HG03139 (cell line): ENCODE results near the gene ZNG1A.
"Not testable (repeated sequence)": the region's sequence is repeated elsewhere in the genome, so short reads cannot be mapped to it uniquely, and the experiment has no call there.

Experiments
- ATAC-seq: cut with Tn5 transposase; IDR thresholded peaks from one replicate; pipeline ENCODE4 v1.9.1; 2021; ENCODE audit not compliant: unreplicated experiment

The ZNG1A gene

DNA sequence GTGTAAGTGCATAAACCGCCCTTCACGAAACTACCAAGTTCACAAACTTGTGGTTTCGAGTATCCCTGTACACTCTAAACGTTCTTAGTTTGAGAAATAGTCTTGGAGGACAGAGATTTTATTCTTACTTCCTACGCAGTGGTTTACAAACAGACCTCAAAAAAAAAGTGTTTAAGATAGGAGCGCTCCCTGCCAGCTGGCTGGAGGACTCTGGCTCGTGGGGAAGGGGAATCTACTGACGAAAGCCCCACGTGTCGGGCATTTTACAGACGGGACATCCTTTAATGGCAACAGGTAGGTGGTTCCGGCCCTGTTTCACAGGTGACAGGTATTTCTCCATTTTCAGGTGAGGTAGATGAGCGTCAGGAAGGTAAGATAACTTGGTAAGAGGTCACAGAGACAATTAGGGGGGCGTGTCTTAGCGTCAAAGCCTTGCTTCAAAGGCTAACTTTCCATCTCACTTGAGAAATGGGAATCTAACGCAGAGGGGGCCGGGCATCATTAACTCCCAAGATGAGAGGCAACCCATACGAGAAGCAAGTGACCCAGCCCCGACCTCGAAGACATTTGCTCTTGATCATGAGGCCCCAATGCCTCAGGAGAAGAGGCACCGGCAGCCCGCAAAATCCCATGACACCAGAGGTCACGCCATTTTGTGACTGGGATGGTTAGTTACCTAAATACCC, 573 bp downstream of the ZNG1A start:
- not testable (repeated sequence) for ATAC-seq

- not testable (repeated sequence) for ATAC-seq
Observed at GRCh38 chr9:169757-170156, 9.1 kb downstream of the ZNG1A start.

GRCh38 chr9:159871-160270, 19.0 kb downstream of the ZNG1A start:
- ATAC-seq = not testable (repeated sequence)

GRCh38 chr9:151173-151572, 27.7 kb downstream of the ZNG1A start:
- not testable (repeated sequence) for ATAC-seq

- not testable (repeated sequence) for ATAC-seq
Observed at GRCh38 chr9:139880-140279, 39.0 kb downstream of the ZNG1A start.

DNA sequence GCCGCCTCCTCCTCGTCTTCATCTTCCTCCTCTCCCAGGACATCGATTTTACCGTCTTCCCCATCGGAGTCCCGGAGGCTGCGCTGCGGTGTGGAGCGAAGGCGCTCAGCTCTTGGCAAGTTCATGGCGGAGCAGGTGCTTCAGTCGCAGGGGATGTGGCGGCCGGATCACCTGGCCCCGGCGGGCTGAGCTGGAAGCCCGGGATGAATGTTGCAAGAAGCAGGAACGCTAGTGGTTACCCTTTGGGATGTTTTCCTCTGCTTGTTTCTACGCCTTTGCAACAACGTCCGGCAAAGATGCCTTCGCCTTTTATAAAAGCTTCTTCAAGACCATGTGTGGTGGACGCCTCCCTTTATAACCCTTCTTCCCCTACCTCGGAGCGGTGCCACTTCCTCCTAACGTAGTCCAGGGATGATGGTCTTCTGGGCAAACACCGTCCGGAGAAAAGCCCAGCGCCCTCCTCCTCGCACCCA, 60.8 kb downstream of the ZNG1A start, which contains the start of gene FOXD4:
Gene FOXD4, minus strand, starts transcription at position 423 of the 473 bp plus-strand sequence. Its CDS starts 298 bp downstream, at position 125.
- not testable (repeated sequence) for ATAC-seq

- ATAC-seq = not testable (repeated sequence)
Observed at GRCh38 chr9:117144-117994, 61.5 kb downstream of the ZNG1A start.

DNA sequence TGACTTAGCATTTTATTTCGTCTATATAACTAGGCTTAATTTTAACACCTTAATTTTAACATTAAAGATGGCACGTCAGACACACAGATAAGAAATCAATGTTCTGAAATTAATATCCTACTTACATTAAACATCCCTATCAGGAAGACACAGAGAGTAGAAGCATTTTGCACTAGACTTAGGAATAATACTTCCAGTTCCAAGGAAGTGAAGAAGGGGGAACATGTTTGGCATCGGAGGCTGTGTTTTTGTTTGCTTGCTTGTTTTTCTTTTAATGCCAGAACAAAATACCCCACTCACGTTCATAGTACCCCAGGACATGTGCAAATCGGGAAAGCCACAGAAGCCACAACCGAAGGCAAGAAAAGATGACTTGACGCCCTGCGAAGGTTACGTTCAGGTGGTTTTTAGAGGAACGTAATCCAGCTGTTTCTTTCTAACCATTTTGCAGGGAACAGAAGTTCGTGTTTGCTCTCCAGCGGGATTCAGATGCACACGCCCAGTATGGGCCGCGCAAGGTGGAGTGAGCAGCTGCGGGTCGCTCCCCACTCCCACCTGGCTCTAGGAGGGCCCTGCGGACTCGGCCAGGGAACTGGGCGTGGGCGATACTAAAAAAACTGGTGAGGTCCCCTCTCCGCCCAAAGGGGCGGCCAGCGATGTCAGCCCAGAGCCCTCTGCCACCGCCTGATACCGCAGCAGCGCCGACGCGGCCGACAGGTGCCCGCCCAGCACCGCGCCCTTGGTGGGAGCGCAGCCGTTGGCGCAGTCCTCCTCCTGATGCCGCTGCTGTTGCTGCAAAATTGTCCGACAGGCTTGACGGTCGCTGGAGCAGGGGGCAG, 62.4 kb downstream of the ZNG1A start:
- not testable (repeated sequence) for ATAC-seq

GRCh38 chr9:115118-115451, 63.8 kb downstream of the ZNG1A start:
- not testable (repeated sequence) for ATAC-seq

DNA sequence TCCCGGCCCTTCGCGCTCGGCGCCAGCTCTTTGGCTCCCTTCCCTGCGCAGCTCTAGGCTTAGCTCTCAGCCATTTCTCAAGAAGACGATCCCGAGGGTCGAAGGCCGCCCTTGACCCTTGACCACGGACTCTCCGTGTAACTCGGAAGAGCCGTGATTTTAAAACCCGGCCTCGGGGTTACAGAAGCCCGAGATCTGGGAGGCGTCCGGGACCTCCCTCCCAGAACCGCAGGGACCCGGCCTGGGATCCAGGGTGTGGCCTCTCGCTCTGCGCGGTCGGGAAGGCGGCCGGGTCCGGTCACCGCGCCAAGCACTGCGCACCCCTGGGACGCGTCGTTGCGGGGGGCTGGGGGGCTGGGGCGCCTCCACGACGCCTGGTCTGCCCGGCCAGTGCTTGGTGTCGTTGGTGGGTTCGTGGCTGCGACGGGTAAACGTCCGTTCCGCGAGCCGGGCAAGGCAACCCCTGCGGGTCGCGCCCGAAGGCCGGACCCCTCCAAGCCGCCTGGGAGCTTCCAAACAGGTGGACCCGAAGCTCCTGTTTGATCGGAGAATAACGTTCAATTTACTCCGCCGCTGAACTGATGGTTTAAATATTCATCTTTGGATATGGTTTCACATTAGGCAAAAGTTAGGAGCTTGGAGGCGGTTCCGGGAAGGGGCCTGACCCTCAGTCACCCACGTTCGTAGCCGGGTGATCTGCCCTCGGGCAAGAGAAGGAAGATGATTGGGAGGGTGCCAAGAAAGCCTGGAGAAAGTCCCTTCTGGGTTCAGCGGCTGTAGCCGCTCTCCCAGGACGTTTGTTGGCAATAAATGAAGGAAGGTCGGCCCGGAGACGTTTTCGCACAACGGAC, 64.4 kb downstream of the ZNG1A start:
- not testable (repeated sequence) for ATAC-seq

GRCh38 chr9:113468-114266, 65.2 kb downstream of the ZNG1A start:
- not testable (repeated sequence) for ATAC-seq

DNA sequence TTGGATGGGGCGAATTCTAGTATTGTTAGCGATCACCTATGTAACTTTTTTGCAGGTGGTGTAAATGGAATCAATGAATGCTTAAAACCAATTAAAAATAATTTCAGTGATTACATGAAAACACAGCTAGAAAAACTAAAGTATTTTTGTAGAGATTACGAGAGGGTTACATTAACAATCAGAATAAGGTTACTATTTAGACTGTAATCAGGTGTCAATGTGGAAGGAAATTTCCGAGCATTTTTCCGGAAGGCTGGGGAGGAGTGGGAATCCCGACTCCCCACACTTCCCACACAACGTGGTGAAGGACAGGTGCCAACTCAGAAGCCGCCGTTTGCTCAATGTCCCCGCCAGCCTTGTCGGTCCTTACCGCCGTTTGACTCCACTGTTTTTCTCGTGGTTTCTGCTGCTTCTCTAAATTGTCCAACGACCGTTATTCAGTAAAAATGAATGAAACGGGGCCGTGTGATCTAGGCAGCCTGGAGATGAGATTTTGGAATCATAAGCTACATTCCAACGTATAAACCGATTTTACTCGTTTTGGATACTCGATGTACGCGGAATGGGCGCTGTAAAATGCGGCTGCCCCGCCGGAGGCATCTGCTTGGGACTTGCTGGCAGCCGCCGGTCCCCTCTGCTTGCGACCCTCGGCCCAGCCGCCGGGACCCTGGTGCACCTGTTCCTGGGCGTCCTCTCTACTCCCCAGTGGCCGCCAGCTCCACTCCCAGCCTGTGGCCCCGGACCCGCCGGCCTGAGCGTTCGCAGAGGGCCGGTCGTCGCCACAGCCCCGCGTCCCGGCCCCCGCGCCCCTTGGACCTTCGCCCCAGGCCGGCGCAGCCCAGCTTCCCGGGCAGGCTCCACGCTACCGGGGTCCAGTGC, 66.0 kb downstream of the ZNG1A start:
- not testable (repeated sequence) for ATAC-seq

DNA sequence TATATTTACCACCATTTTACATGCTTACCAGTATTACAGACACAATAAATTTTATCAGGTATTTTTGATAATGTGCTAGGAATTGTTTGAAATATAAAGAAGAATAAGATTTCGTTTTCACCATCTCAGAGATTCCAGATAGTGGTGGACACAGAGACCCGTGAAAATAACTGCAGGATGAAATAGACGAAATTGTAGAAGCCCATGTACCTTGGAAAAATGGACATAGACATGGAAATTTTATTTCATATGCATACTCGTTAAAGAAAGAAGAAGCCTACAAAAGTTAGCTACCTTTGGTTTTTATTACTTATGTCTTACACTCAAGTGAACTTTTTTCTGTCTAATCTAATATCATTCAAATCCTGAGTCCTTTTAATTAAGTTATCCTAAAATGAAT, 68.2 kb downstream of the ZNG1A start:
- ATAC-seq = not testable (repeated sequence)

- not testable (repeated sequence) for ATAC-seq
Observed at GRCh38 chr9:109540-109939, 69.3 kb downstream of the ZNG1A start.

DNA sequence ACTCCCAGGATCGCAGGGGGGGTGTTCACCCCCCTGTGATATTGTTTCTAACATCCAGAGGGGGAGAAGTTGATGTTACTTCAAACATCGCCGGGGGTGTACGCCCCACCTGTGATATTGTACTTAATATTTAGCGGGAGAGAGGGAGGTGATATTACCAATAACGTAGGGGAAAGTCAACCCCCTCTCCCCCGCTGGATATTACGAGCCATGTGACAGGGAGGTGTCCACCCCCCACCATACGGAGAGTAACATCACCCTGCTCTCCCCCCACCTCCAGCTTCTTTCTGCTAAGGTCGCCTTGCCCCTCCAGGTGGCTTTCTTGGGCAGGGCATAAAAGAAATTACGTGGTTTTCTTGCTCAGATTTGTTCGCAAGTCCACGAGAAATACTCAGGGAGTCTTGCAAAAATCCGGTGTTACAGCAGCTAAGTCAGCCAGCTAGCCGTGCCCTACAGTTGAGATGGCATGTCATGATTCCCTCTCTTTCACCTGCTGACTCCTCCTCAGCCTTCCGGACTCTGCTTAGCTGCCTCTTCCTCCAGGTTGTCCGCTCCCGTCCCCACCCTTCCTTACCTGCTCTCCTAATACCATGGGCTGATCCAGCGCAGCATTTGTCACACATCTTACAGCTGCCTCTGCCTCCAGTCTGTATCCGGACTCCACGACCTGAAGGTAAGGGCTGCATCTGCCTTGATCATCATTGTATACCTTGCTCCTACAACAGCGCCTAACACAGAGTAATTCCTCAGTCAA, 69.9 kb downstream of the ZNG1A start:
- ATAC-seq = not testable (repeated sequence)

DNA sequence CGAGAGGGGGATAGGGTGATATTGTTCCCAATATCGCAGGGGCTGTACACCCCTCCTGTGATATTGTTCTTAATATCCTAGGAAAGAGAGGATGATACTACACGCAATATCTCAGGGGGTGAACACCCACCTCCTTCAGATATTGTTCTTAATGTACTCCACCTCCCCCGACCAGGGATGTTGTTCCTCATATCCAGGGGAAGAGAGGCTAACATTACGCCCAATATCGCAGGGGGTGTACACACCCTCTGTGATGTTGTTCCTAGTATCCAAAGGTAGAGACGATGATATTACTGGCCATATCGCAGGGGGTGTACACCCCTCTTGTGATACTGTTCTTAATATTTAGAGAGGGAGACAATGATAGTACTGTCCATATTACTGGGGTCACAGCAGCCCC, 72.9 kb downstream of the ZNG1A start:
- not testable (repeated sequence) for ATAC-seq

DNA sequence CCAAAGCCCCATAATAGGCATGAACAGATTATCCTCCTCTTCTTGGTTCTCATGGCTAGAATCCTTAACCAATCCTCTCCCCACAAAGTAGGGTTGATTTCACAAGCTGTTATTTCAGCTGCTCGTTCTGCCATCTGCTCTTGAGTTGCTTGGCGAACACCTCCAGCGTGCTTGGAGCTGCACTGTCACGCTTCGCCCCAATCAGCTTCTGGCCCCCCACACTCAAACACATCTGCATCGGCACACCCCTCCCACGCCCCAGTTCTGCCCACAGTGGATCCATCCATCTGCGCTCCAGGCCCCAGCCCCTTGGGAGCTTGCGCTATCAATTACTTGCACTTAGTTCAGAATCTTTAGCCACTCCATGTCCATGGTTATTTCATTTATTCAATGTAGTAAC, 78.4 kb downstream of the ZNG1A start:
- not testable (repeated sequence) for ATAC-seq

GRCh38 chr9:99867-100266, 79.0 kb downstream of the ZNG1A start:
- not testable (repeated sequence) for ATAC-seq
